ENCODE data around the gene CYP19A1. TPM values are rescaled to one million over a fixed set of nuclear protein-coding genes. Genes with fewer than 3 reads are reported as not detected.

Gene CYP19A1
- 0.69 TPM in 1 of 2 replicates, not detected in the other for total RNA-seq
- polyA plus RNA-seq = 2.6 TPM in 1 of 2 replicates, not detected in the other

- Histone ChIP-seq H3K4me1 (ENCODE audit: low read depth) (peaks cover 18% of the 10 kb centered on the region), H3K36me3 (no peaks in the 10 kb centered on the region), H3K4me3 (no peak within 1 kb of the TSS), H3K27me3 (peaks cover 47% of the 10 kb centered on the region), H3K27ac (no peak within 1 kb of the TSS), H3K9me3 (ENCODE audit: low read depth) (no peaks in the 10 kb centered on the region)
- DNase-seq (ENCODE audit: low read depth in 1 of 2, low spot score in 1 of 2) = no peak
- TF ChIP-seq CTCF (IDR thresholded peaks at IDR 0.05; ENCODE audit: low read depth, low read length) = no peak
Observed at GRCh38 chr15:51338496-51338895, at the start of gene CYP19A1. CYP19A1 (minus strand) TSS chr15:51338596; CDS start chr15:51242912, 95,684 bp downstream.

GRCh38 chr15:51387699-51388041 is 49.3 kb upstream of the CYP19A1 start:
- Histone ChIP-seq H3K36me3 (no peaks in the 10 kb centered on the region), H3K4me3 (no peak overlapping the region), H3K4me1 (ENCODE audit: low read depth) (no peaks in the 10 kb centered on the region), H3K27ac (no peak overlapping the region), H3K27me3 (no peaks in the 10 kb centered on the region), H3K9me3 (ENCODE audit: low read depth) (no peaks in the 10 kb centered on the region)
- no peak for TF ChIP-seq CTCF (IDR thresholded peaks at IDR 0.05; ENCODE audit: low read depth, low read length)
- no peak for DNase-seq (ENCODE audit: low read depth in 1 of 2, low spot score in 1 of 2)

- TF ChIP-seq CTCF (IDR thresholded peaks at IDR 0.05; ENCODE audit: low read depth, low read length) = no peak
Observed at GRCh38 chr15:51386960-51387698, 48.7 kb upstream of the CYP19A1 start.

DNA sequence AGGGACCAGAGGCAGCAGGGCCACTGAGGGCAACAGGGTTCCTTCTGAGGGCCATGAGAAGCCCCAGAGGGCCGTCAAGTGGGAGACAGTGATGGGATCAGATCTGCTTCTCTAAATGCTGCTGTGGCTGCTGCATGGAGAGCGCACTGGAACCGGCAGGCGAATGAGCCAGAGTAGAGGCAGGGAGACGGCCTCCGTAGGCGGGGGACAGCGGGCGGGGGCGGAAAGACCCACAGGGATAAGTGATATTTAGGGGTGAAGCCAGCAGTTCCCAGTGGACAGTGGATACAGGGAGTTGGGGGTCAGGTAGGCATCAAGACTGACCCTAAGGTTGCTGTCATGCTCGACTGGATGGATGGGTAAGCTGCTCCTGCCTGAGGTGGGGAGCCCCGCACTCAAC is 48.1 kb upstream of the CYP19A1 start:
- Histone ChIP-seq H3K36me3 (no peaks in the 10 kb centered on the region), H3K4me3 (no peak overlapping the region), H3K27ac (no peak overlapping the region), H3K4me1 (ENCODE audit: low read depth) (no peaks in the 10 kb centered on the region), H3K9me3 (ENCODE audit: low read depth) (no peaks in the 10 kb centered on the region), H3K27me3 (no peaks in the 10 kb centered on the region)
- TF ChIP-seq CTCF (IDR thresholded peaks at IDR 0.05; ENCODE audit: low read depth, low read length) = no peak
- DNase-seq (ENCODE audit: low read depth in 1 of 2, low spot score in 1 of 2) = no peak

More at GRCh38 chr15:51386960-51387698, 48.7 kb upstream of the CYP19A1 start:
- Histone ChIP-seq H3K36me3 (no peaks in the 10 kb centered on the region), H3K27ac (no peak overlapping the region), H3K9me3 (ENCODE audit: low read depth) (no peaks in the 10 kb centered on the region), H3K4me3 (no peak overlapping the region), H3K27me3 (no peaks in the 10 kb centered on the region), H3K4me1 (ENCODE audit: low read depth) (no peaks in the 10 kb centered on the region)
- DNase-seq (ENCODE audit: low read depth in 1 of 2, low spot score in 1 of 2) = no peak

DNA sequence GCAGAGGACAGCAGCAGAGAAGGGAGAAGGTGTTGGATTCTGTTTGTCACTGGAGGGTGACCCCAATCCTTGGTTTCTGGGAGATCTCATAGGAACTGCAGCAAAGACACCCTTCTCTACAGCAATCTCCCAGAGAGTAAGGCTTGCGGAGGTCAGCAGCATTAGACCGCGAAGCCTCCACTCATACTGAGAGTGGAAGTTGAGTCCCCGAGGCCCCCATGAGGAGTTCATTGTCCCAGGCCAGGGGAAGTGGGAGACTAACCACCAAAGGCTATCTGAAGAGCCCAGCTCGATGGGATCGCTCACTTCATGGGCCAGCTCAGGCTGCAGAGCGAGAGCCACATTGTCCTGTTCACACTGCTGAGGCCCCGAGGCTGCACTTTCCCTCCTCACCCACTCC is 47.6 kb upstream of the CYP19A1 start:
- Histone ChIP-seq H3K9me3 (ENCODE audit: low read depth) (no peaks in the 10 kb centered on the region), H3K4me3 (no peak overlapping the region), H3K27ac (no peak overlapping the region), H3K4me1 (ENCODE audit: low read depth) (peaks cover 1% of the 10 kb centered on the region), H3K36me3 (no peaks in the 10 kb centered on the region), H3K27me3 (no peaks in the 10 kb centered on the region)
- DNase-seq (ENCODE audit: low read depth in 1 of 2, low spot score in 1 of 2) = no peak
- TF ChIP-seq CTCF (IDR thresholded peaks at IDR 0.05; ENCODE audit: low read depth, low read length) = no peak

Data from cardiac muscle cell (in vitro differentiated cells and primary cell).